SU-DHL-6 (cell line): ENCODE data around the gene PRCD.
A peak's percentile ranks its signal among the peaks of the same experiment; 100 is the strongest.

Source experiments
- H2AFZ ChIP-seq: fragments of 200-600 bp; sonication (generic); 2 replicates; pipeline ENCODE4 v1.6.1; 2014; ENCODE audit warnings: low read depth, mild to moderate bottlenecking, moderate library complexity, mixed read lengths, antibody characterized with exemption, low read length; ENCODE audit not compliant: severe bottlenecking
- H3F3A ChIP-seq: fragments of 200-600 bp; shearing (Covaris generic); 2 replicates; pipeline ENCODE4 v1.6.0; 2016; ENCODE audit warnings: antibody characterized with exemption, mild to moderate bottlenecking; ENCODE audit not compliant: insufficient read depth
- H3K27ac ChIP-seq: fragments of 200-600 bp; sonication (generic); 2 replicates; pipeline ENCODE4 v1.5.1; 2016; ENCODE audit warnings: low read depth, mild to moderate bottlenecking, low read length, moderate library complexity, mixed read lengths
- H3K27me3 ChIP-seq: fragments of 200-600 bp; sonication (generic), shearing (Covaris generic); 2 replicates; pipeline ENCODE4 v1.6.0; 2014; ENCODE audit warnings: mild to moderate bottlenecking, low read length
- H3K36me3 ChIP-seq: fragments of 200-600 bp; sonication (generic); 2 replicates; pipeline ENCODE4 v1.6.1; 2014; ENCODE audit warnings: mild to moderate bottlenecking, low read length, mixed read lengths
- H3K4me2 ChIP-seq: fragments of 300-600, 200-600 bp; shearing (Covaris generic), sonication (generic); 2 replicates; pipeline ENCODE4 v1.6.0; 2014; ENCODE audit warnings: low read length, low read depth, mild to moderate bottlenecking; ENCODE audit not compliant: poor library complexity, severe bottlenecking
- H3K4me3 ChIP-seq: fragments of 200-600 bp; sonication (generic); 2 replicates; pipeline ENCODE4 v1.5.1; 2014; ENCODE audit warnings: antibody characterized with exemption, low read length, mild to moderate bottlenecking, mixed read lengths; ENCODE audit not compliant: insufficient read depth, poor library complexity, severe bottlenecking
- H3K79me2 ChIP-seq: fragments of 200-600 bp; sonication (generic); 2 replicates; pipeline ENCODE4 v1.6.1; 2014; ENCODE audit warnings: mild to moderate bottlenecking, low read length, moderate library complexity; ENCODE audit not compliant: insufficient read depth
- H3K9ac ChIP-seq: fragments of 200-600 bp; sonication (generic); 2 replicates; pipeline ENCODE4 v1.7.0; 2014; ENCODE audit warnings: mild to moderate bottlenecking, low read length
- H3K9me2 ChIP-seq: fragments of 200-600 bp; sonication (generic); replicated peaks from 2 replicates; pipeline ENCODE4 v1.6.1; 2014; ENCODE audit warnings: low read length; ENCODE audit not compliant: insufficient read depth
- H3K9me3 ChIP-seq: fragments of 200-600 bp; sonication (generic); 2 replicates; pipeline ENCODE4 v1.6.1; 2014; ENCODE audit warnings: low read length, mixed read lengths; ENCODE audit not compliant: insufficient read depth
- H4K20me1 ChIP-seq: fragments of 200-600 bp; sonication (generic); 2 replicates; pipeline ENCODE4 v1.6.1; 2014; ENCODE audit warnings: low read depth, mild to moderate bottlenecking, antibody characterized with exemption, low read length, moderate library complexity, mixed read lengths
- EZH2phosphoT487 ChIP-seq: fragments of 200-600 bp; sonication (generic), shearing (Covaris generic); conservative IDR thresholded peaks from 2 replicates; pipeline ENCODE4 v1.6.1; 2018; ENCODE audit warnings: mild to moderate bottlenecking, antibody characterized with exemption, low read length, moderate library complexity, mixed read lengths
- TF ChIP-seq, protein P1 (sequence below): fragments of 200-600 bp; sonication (generic); IDR thresholded peaks from one replicate; pipeline ENCODE4 v1.5.1; 2017; ENCODE audit warnings: antibody characterized with exemption, mild to moderate bottlenecking, low read length, moderate library complexity; ENCODE audit not compliant: insufficient read depth, poor library complexity, severe bottlenecking

The PRCD gene

DNA sequence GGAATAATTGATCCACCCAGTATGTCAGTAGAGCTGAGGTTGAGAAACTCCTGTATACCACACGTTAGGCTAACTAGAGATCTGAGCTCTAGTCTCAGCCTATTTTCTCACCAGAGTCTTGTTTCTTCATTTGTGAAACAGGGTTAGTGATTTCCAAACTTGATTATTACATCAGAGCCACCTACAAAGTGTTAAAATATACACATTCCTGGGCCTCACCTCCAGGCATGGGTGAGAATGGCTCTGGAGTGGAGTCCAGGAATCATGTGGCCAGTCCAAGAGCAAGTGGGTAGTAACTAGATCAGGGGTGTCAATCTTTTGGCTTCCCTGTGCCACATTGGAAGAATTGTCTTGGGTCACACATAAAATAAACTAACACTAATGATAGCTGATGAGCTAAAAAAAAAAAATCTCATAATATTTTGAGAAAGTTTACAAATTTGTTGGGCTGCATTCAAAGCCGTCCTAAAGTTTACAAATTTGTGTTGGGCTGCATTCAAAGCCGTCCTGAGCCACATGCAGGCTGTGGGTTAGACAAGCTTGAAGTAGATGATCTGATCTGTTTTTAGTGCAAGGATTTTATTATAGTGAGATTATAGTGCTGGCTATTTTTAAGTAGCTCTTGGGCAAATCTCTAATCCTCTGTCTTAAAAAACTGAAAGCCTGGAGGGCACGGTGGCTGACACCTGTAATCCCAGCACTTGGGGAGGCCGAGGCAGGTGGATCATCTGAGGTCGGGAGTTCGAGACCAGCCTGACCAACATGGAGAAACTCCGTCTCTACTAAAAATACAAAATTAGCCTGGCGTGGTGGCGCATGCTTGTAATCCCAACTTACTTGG is 20.4 kb downstream of the PRCD start:
- Histone ChIP-seq H3K27ac (0 out of 2 replicates have a peak overlapping the region, but pooled peaks have one; percentile 18), H3K9ac (0 out of 2 replicates have a peak overlapping the region, but pooled peaks have one; percentile 20), H3F3A (peaks cover 43% of the 10 kb centered on the region), H3K27me3 (no peaks in the 10 kb centered on the region), H4K20me1 (peaks cover 20% of the 10 kb centered on the region), H3K9me3 (no peaks in the 10 kb centered on the region), H3K79me2 (peaks cover 50% of the 10 kb centered on the region), H2AFZ (no peak overlapping the region), H3K4me2 (peak overlapping the region; percentile 71), H3K4me3 (peak overlapping the region; percentile 76), H3K36me3 (peaks cover 29% of the 10 kb centered on the region), H3K9me2 (no peaks in the 10 kb centered on the region)
- TF ChIP-seq, protein P1, sequence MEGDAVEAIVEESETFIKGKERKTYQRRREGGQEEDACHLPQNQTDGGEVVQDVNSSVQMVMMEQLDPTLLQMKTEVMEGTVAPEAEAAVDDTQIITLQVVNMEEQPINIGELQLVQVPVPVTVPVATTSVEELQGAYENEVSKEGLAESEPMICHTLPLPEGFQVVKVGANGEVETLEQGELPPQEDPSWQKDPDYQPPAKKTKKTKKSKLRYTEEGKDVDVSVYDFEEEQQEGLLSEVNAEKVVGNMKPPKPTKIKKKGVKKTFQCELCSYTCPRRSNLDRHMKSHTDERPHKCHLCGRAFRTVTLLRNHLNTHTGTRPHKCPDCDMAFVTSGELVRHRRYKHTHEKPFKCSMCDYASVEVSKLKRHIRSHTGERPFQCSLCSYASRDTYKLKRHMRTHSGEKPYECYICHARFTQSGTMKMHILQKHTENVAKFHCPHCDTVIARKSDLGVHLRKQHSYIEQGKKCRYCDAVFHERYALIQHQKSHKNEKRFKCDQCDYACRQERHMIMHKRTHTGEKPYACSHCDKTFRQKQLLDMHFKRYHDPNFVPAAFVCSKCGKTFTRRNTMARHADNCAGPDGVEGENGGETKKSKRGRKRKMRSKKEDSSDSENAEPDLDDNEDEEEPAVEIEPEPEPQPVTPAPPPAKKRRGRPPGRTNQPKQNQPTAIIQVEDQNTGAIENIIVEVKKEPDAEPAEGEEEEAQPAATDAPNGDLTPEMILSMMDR: no peak
- no peak for TF ChIP-seq EZH2phosphoT487

DNA sequence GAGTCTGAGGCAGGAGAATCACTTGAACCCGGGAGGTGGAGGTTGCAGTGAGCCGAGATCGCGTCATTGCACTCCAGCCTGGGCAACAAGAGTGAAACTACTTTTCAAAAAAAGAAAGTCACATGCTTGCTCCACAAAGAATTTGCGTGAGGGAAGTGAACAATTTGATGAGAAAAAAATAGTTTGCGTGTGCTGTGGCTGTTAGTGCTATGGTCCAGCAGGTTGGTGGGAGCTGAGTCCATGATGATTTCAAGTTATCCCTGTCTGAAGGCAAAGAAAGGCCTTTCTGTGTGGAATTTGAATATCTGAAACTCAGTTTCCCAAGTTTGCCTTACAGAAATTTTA is 21.0 kb downstream of the PRCD start:
- H3K27ac ChIP-seq: no peak overlapping the region

DNA sequence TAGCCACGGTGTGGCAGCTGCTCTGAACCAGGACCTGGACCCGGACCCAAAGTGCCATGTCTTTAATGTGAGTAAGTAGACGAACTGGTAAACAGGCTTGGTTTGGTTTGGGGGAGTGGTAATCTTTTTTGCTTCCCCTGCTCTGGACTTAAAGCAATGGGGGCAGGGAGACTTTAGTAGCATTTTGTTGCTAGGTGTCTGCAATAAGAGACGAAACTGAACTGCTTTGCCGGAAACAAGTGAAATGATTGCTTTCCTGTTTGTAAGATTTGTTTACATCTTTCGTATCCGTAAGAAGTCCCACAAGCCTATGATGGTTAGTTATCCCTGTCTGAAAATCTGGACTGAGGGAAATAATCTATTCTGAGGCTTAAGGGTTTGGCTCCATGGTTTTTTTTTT is 21.5 kb downstream of the PRCD start:
- Histone ChIP-seq H4K20me1 (peaks cover 24% of the 10 kb centered on the region), H3K27me3 (no peaks in the 10 kb centered on the region), H3K9me2 (no peaks in the 10 kb centered on the region), H3K79me2 (peaks cover 50% of the 10 kb centered on the region), H2AFZ (no peak overlapping the region), H3K4me3 (no peak overlapping the region), H3K9me3 (no peaks in the 10 kb centered on the region), H3F3A (peaks cover 51% of the 10 kb centered on the region), H3K27ac (no peak overlapping the region), H3K4me2 (no peak overlapping the region), H3K9ac (no peak overlapping the region), H3K36me3 (peaks cover 32% of the 10 kb centered on the region)
- TF ChIP-seq, protein P1: no peak
- no peak for TF ChIP-seq EZH2phosphoT487

More for the DNA sequence above, 21.0 kb downstream of the PRCD start:
- H3K9me2 ChIP-seq: no peaks in the 10 kb centered on the region
- H3K36me3 ChIP-seq: peaks cover 32% of the 10 kb centered on the region
- H3K4me2 ChIP-seq: no peak overlapping the region
- H3K9ac ChIP-seq: no peak overlapping the region
- H3K4me3 ChIP-seq: no peak overlapping the region
- H3K9me3 ChIP-seq: no peaks in the 10 kb centered on the region
- no peak for TF ChIP-seq EZH2phosphoT487
- TF ChIP-seq, protein P1: no peak
- no peaks in the 10 kb centered on the region for H3K27me3 ChIP-seq
- peaks cover 47% of the 10 kb centered on the region for H3F3A ChIP-seq
- peaks cover 24% of the 10 kb centered on the region for H4K20me1 ChIP-seq
- H2AFZ ChIP-seq: no peak overlapping the region
- peaks cover 50% of the 10 kb centered on the region for H3K79me2 ChIP-seq
